Uterus (tissue), 4 donors: ENCODE results near the gene LTBP4. TPM values are rescaled to one million over a fixed set of nuclear protein-coding genes. Genes with fewer than 3 reads are reported as not detected.
"Not testable (repeated sequence)": the region's sequence is repeated elsewhere in the genome, so short reads cannot be mapped to it uniquely, and the experiment has no call there.

Source experiments
- DNase-seq, 2 donors: peaks; one replicate each; pipeline ENCODE4 v3.0.0-alpha.2; 2019 to 2020
- H3K27ac ChIP-seq, 2 donors: fragments of 200-600 bp; sonication (generic); 1 replicate in 1 of 2; 2 replicates in 1 of 2; pipeline ENCODE4 v1.5.1; 2016 to 2018
- H3K27me3 ChIP-seq, 2 donors: fragments of 200-600 bp; sonication (generic); one replicate each; pipeline ENCODE4 v1.5.1; 2018 to 2019; ENCODE audit warnings: control low read depth in 1 of 2
- H3K36me3 ChIP-seq, 2 donors: fragments of 200-600 bp; sonication (generic); one replicate each; pipeline ENCODE4 v1.5.1; 2019; ENCODE audit warnings: control low read depth in 1 of 2
- H3K4me1 ChIP-seq, 2 donors: fragments of 200-600 bp; sonication (generic); one replicate each; pipeline ENCODE4 v1.5.1; 2018 to 2019; ENCODE audit warnings: control low read depth in 1 of 2
- H3K4me3 ChIP-seq, 2 donors: fragments of 200-600 bp; sonication (generic); 1 replicate in 1 of 2; 2 replicates in 1 of 2; pipeline ENCODE4 v1.5.1; 2018 to 2019; ENCODE audit warnings: mild to moderate bottlenecking in 1 of 2
- H3K9me3 ChIP-seq, 2 donors: fragments of 200-600 bp; sonication (generic); one replicate each; pipeline ENCODE4 v1.5.1; 2019; ENCODE audit warnings: control low read depth in 1 of 2
- POLR2A ChIP-seq, 2 donors: fragments of 450-650 bp; IDR thresholded peaks; one replicate each; pipeline ENCODE4 v1.6.1; 2016; ENCODE audit warnings: antibody characterized with exemption in 2 of 2, mild to moderate bottlenecking in 1 of 2, moderate library complexity in 1 of 2
- intact Hi-C: fragments of 100-400 bp; cut with DNase I; formaldehyde crosslinking; loops from one replicate; pipeline ENCODE4 v1.15.1; 2023; ENCODE audit warnings: low total_unique reads
- total RNA-seq, 4 donors: library from RNA; depleted of rRNA in 3 of 4; stranded (reverse); fragments of >200 nt in 3 of 4; gene quantifications; one replicate each; pipeline versions ENCODE4 v1.1.0 to v1.2.4, GENCODE V29; 2014 to 2023
- TF ChIP-seq, protein P1 (sequence below), 4 experiments: fragments of 200-600 bp in 2 of 4; fragments of 450-650 bp in 2 of 4; sonication (generic) in 2 of 4; IDR thresholded peaks; one replicate each; pipeline ENCODE4 v1.5.1; 2016 to 2019; ENCODE audit warnings: antibody characterized with exemption in 4 of 4, mild to moderate bottlenecking in 2 of 4, moderate library complexity in 1 of 4
- donor health status: DM: yes; HTN: yes; CAD: no.

LTBP4 gene
- total RNA-seq, 4 donors from 2014 or later = 163 to 1,000 (median 501) TPM

DNA sequence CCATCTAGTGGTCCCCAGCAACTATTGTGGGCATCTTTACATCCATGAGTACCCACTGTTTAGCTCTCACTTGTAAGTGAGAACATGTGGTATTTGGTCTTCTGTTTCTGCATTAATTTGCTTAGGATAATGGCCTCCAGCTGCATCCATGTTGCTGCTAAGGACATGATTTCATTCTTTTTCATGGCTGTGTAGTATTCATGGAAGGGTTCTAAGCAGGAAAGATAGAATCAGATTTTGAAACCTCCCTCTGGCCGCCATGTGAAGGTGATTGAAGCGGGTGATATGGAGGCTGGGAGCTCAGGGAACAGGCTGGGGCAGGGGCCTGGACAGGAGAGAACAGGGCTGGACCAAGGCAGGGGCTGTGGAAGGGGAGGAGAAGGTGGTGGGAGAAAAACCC lies 20.1 kb downstream of the LTBP4 start:
- no peaks in the 10 kb centered on the region for H3K36me3 ChIP-seq
- H3K4me1 ChIP-seq = no peaks in the 10 kb centered on the region
- intact Hi-C loops = no loop called here
- DNase-seq = no peak
- H3K4me3 ChIP-seq = no peak overlapping the region
- H3K27ac ChIP-seq = no peak overlapping the region
- no peaks in the 10 kb centered on the region for H3K9me3 ChIP-seq
- TF ChIP-seq, protein P1, sequence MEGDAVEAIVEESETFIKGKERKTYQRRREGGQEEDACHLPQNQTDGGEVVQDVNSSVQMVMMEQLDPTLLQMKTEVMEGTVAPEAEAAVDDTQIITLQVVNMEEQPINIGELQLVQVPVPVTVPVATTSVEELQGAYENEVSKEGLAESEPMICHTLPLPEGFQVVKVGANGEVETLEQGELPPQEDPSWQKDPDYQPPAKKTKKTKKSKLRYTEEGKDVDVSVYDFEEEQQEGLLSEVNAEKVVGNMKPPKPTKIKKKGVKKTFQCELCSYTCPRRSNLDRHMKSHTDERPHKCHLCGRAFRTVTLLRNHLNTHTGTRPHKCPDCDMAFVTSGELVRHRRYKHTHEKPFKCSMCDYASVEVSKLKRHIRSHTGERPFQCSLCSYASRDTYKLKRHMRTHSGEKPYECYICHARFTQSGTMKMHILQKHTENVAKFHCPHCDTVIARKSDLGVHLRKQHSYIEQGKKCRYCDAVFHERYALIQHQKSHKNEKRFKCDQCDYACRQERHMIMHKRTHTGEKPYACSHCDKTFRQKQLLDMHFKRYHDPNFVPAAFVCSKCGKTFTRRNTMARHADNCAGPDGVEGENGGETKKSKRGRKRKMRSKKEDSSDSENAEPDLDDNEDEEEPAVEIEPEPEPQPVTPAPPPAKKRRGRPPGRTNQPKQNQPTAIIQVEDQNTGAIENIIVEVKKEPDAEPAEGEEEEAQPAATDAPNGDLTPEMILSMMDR (IDR thresholded peaks at IDR 0.05) = no peak
- TF ChIP-seq POLR2A (IDR thresholded peaks at IDR 0.05) = no peak
- H3K27me3 ChIP-seq = no peaks in the 10 kb centered on the region

DNA sequence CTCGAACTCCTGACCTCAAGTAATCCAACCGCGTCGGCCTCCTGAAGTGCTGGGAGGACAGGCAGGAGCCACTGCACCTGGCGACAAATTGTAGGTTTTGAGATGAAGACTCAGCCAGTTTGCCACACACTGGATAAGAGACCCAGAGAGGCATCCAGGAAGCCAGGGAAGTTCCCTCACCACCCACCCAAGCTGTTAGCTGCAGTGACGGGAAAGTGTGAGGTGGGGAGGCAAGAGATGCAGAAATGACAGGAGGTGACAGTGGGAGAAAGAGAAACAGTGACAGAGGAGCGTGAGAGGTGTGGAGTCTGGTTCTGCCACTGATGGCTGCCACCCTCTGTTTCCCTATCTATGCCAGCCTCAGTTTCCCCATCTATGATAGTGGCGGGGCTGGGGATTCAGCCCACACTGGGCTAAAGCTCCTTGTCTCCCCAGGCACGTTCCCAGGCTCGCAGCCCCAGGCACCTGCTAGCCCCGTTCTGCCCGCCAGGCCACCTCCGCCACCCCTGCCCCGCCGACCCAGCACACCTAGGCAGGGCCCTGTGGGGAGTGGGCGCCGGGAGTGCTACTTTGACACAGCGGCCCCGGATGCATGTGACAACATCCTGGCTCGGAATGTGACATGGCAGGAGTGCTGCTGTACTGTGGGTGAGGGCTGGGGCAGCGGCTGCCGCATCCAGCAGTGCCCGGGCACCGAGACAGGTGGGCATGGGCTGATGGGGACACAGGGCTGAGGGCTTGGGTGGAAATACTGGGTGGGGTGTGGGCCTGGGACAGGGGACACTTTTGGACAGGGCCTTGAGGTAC lies 21.0 kb downstream of the LTBP4 start:
- Histone ChIP-seq H3K4me3 (no peak overlapping the region), H3K9me3 (no peaks in the 10 kb centered on the region), H3K36me3 (no peaks in the 10 kb centered on the region), H3K27me3 (no peaks in the 10 kb centered on the region), H3K4me1 (no peaks in the 10 kb centered on the region), H3K27ac (no peak overlapping the region)
- intact Hi-C loops = no loop called here
- DNase-seq = no peak
- TF ChIP-seq, protein P1 (IDR thresholded peaks at IDR 0.05) = no peak
- no peak for TF ChIP-seq POLR2A (IDR thresholded peaks at IDR 0.05)

DNA sequence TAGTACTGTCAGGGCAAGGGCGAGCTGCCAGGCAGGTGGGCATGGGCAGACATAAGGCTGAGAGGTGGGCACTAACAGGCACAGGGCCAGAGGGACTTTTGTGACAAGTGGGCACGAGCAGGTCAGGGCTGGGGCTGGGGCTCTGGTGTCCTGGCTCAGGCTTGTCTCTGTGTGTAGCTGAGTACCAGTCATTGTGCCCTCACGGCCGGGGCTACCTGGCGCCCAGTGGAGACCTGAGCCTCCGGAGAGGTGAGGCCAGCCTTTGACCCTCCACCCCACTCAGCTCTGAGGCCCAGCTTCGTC lies 21.6 kb downstream of the LTBP4 start:
- H3K27me3 ChIP-seq = no peaks in the 10 kb centered on the region
- H3K9me3 ChIP-seq = no peaks in the 10 kb centered on the region
- TF ChIP-seq, protein P1 (IDR thresholded peaks at IDR 0.05) = no peak
- TF ChIP-seq POLR2A (IDR thresholded peaks at IDR 0.05) = no peak
- DNase-seq = peak in 1 of 2 donors; percentile 39
- no peaks in the 10 kb centered on the region for H3K4me1 ChIP-seq
- H3K4me3 ChIP-seq = no peak overlapping the region
- no peak overlapping the region for H3K27ac ChIP-seq
- intact Hi-C loops = no loop called here
- H3K36me3 ChIP-seq = no peaks in the 10 kb centered on the region

DNA sequence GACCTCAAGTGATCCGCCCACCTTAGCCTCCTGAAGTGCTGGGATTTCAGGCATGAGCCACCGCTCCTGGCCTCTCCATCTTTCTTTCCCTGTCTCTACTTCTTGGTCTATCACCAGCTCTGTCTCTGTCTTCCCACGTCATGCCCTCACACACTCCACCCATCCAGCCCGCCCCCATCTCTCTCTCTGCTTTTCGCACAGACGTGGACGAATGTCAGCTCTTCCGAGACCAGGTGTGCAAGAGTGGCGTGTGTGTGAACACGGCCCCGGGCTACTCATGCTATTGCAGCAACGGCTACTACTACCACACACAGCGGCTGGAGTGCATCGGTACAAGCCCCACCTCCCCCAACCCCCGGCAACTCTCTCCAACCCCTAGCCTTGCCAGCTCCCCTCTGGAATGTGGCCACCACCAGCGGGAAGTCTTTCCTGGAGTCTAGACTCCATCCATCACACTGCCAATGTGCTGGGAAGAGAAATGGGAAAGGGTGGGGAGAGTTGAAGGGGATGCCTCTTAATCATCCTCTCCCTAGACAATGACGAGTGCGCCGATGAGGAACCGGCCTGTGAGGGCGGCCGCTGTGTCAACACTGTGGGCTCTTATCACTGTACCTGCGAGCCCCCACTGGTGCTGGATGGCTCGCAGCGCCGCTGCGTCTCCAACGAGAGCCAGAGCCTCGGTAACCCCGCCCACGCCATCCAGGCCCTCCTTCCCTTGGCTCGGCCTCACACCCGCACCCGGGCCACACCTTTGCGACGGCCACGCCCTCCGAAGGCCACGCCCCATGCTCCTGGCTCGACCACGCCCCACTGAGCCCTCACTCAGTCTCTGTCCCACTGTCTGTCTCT lies 22.5 kb downstream of the LTBP4 start:
- H3K27ac ChIP-seq = no peak overlapping the region
- TF ChIP-seq POLR2A (IDR thresholded peaks at IDR 0.05) = no peak
- TF ChIP-seq, protein P1 (IDR thresholded peaks at IDR 0.05) = no peak
- no peaks in the 10 kb centered on the region for H3K36me3 ChIP-seq
- no peaks in the 10 kb centered on the region for H3K9me3 ChIP-seq
- intact Hi-C loops = no loop called here
- H3K4me3 ChIP-seq = no peak overlapping the region
- DNase-seq = peak; percentile 24 to 41
- H3K4me1 ChIP-seq = no peaks in the 10 kb centered on the region
- H3K27me3 ChIP-seq = no peaks in the 10 kb centered on the region

DNA sequence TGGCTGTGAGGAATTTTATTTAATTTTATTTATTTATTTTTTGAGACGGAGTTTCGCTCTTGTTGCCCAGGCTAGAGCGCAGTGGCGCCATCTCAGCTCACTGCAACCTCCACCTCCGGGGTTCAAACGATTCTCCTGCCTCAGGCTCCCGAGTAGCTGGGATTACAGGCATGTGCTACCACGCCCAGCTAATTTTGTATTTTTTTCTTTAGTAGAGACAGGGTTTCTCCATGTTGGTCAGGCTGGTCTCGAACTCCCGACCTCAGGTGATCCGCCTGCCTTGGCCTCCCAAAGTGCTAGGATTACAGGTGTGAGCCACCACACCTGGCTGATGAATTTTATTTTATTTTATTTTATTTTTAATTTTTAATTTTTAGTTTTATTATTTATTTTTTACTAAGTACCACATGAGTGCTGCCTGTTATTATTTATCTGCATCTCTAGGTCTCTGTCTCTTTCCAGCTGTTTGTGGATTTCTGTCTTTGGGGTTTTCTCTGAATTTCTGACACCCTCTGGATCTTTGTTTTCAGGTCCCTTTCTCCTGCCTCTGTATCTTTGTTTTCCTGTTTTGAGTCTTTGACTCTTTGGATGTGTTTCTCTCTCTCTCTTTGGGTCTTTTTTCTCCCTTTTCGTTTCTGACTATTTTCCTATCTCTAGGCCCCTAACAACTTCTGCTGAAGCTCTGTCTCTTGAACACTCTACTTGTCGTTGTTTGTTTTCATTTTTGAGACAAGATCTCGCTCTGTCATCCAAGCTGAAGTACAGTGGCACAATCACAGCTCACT lies 23.4 kb downstream of the LTBP4 start:
- H3K4me1 ChIP-seq, H3K4me3 ChIP-seq, H3K27me3 ChIP-seq, H3K9me3 ChIP-seq, DNase-seq, intact Hi-C loops, H3K36me3 ChIP-seq, H3K27ac ChIP-seq: not testable (repeated sequence)
